GM19043 (cell line): ENCODE measurements around the gene TARS3.
"Not testable (repeated sequence)": the region's sequence is repeated elsewhere in the genome, so short reads cannot be mapped to it uniquely, and the experiment has no call there.

Experiments
- ATAC-seq: cut with Tn5 transposase; IDR thresholded peaks from one replicate; pipeline ENCODE4 v1.9.1; 2021; ENCODE audit warnings: low read depth; ENCODE audit not compliant: unreplicated experiment

TARS3 gene

GRCh38 chr15:101723874-101724674 is at the start of gene TARS3:
Gene TARS3 (minus strand): TSS chr15:101724473. CDS start chr15:101724387, 86 bp downstream.
- ATAC-seq: peak; percentile 84

- no peak for ATAC-seq
Measured at GRCh38 chr15:101773496-101774100, 49.3 kb upstream of the TARS3 start.

- no peak for ATAC-seq
Measured at GRCh38 chr15:101772921-101773320, 48.6 kb upstream of the TARS3 start.

- ATAC-seq: not testable (repeated sequence)
Measured at GRCh38 chr15:101767083-101767640, 42.9 kb upstream of the TARS3 start.

GRCh38 chr15:101765772-101766456 is 41.6 kb upstream of the TARS3 start:
- no peak for ATAC-seq

- ATAC-seq: not testable (repeated sequence)
Measured at GRCh38 chr15:101765340-101765671, 41.0 kb upstream of the TARS3 start.

GRCh38 chr15:101764669-101765339 is 40.5 kb upstream of the TARS3 start:
- not testable (repeated sequence) for ATAC-seq

- ATAC-seq: peak; percentile 25
Measured at GRCh38 chr15:101746716-101747082, 22.4 kb upstream of the TARS3 start.

GRCh38 chr15:101734837-101735236 is 10.6 kb upstream of the TARS3 start:
- ATAC-seq: not testable (repeated sequence)

GRCh38 chr15:101733545-101733944 is 9.3 kb upstream of the TARS3 start:
- ATAC-seq: no peak

- ATAC-seq: no peak
Measured at GRCh38 chr15:101732772-101733171, 8.5 kb upstream of the TARS3 start.

GRCh38 chr15:101731746-101732145 is 7.5 kb upstream of the TARS3 start:
- ATAC-seq: no peak

GRCh38 chr15:101727186-101727585 is 2.9 kb upstream of the TARS3 start:
- no peak for ATAC-seq

- no peak for ATAC-seq
Measured at GRCh38 chr15:101725073-101725472, 800 bp upstream of the TARS3 start.

- no peak for ATAC-seq
Measured at GRCh38 chr15:101724675-101725005, 367 bp upstream of the TARS3 start.

GRCh38 chr15:101723171-101723873 is 951 bp downstream of the TARS3 start:
- peak; percentile 44 for ATAC-seq

GRCh38 chr15:101718896-101719295 is 5.4 kb downstream of the TARS3 start:
- ATAC-seq: no peak

- ATAC-seq: no peak
Measured at GRCh38 chr15:101712078-101712477, 12.2 kb downstream of the TARS3 start.

- no peak for ATAC-seq
Measured at GRCh38 chr15:101710806-101711205, 13.5 kb downstream of the TARS3 start.

- ATAC-seq: no peak
Measured at GRCh38 chr15:101709466-101709865, 14.8 kb downstream of the TARS3 start.
